SH-SY5Y (cell line): ENCODE data around the gene CCDC116.

ENCODE experiments used
- GATA2 ChIP-seq: IDR thresholded peaks from 2 replicates; pipeline ENCODE4 v1.6.1; 2011; ENCODE audit warnings: mild to moderate bottlenecking, low read depth, low read length
- GATA3 ChIP-seq: IDR thresholded peaks from 2 replicates; pipeline ENCODE4 v1.6.1; 2011; ENCODE audit warnings: low read depth, mild to moderate bottlenecking, low read length, moderate library complexity

DNA sequence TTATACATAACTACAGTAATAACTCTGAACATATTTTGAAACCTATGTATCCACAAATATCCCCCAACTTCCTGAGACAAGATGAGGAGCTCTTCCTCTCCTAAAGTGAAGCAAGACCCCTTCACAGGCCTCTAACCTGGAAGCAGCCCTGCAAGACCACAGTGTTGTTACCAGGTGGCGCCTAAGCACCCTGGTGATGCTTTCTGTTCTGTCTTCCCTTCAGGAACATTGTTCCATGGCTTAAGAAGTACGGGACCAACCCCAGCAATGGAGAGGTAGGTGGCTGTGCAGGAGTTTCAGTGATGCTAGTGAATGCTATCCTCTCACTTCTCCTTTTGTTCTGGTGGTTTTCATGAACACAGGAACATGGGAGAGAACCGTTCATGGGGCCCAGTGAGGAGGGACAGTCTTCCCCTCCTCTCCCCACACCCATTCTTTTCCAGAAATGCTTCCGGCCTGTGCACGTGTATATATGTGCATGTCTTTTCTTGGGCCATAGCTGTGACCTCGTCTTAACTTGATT lies 39.6 kb downstream of the CCDC116 start:
- no peak for TF ChIP-seq GATA3
- no peak for TF ChIP-seq GATA2
